SK-N-SH treated with all-trans-retinoic acid at 6 μM for 48 hours (cell line): Measurements from ENCODE around the gene EPHA6.

Experiments used
- BACH2 ChIP-seq: fragments of 250-450 bp; sonication (Bioruptor Pico); IDR thresholded peaks from 2 replicates; pipeline ENCODE4 v1.9.0; 2021; ENCODE audit warnings: mild to moderate bottlenecking, borderline replicate concordance
- CREB5 ChIP-seq: fragments of 250-450 bp; sonication (Bioruptor Pico); IDR thresholded peaks from 2 replicates; pipeline ENCODE4 v1.5.1; 2020; ENCODE audit warnings: low read depth, mild to moderate bottlenecking, moderate library complexity
- CSDC2 ChIP-seq: fragments of 250-450 bp; sonication (Bioruptor Pico); IDR thresholded peaks from 2 replicates; pipeline ENCODE4 v1.5.0; 2020; ENCODE audit warnings: mild to moderate bottlenecking, moderate library complexity
- ESRRG ChIP-seq: fragments of 250-450 bp; sonication (Bioruptor Pico); IDR thresholded peaks from 2 replicates; pipeline ENCODE4 v1.6.1; 2021; ENCODE audit warnings: mild to moderate bottlenecking
- GLIS3 ChIP-seq: fragments of 250-450 bp; sonication (Bioruptor Pico); IDR thresholded peaks from 2 replicates; pipeline ENCODE4 v1.5.0; 2020; ENCODE audit warnings: mild to moderate bottlenecking, moderate library complexity
- ISL1 ChIP-seq: fragments of 250-450 bp; sonication (Bioruptor Pico); IDR thresholded peaks from 2 replicates; pipeline ENCODE4 v2.1.2; 2022; ENCODE audit warnings: mild to moderate bottlenecking, moderate library complexity
- RARB ChIP-seq: fragments of 250-450 bp; sonication (Bioruptor Pico); IDR thresholded peaks from 2 replicates; pipeline ENCODE4 v1.8.0; 2021; ENCODE audit warnings: mild to moderate bottlenecking, moderate library complexity
- TOX ChIP-seq: fragments of 250-450 bp; sonication (Bioruptor Pico); IDR thresholded peaks from 2 replicates; pipeline ENCODE4 v1.8.0; 2021; ENCODE audit warnings: mild to moderate bottlenecking, moderate library complexity, borderline replicate concordance
- ZFP3 ChIP-seq: fragments of 250-450 bp; sonication (Bioruptor Pico); IDR thresholded peaks from 2 replicates; pipeline ENCODE4 v1.5.0; 2020; ENCODE audit warnings: mild to moderate bottlenecking, moderate library complexity
- ZFP30 ChIP-seq: fragments of 450-650 bp; formaldehyde crosslinking; IDR thresholded peaks from 2 replicates; pipeline ENCODE4 v1.5.0; 2022; ENCODE audit warnings: mild to moderate bottlenecking, moderate library complexity
- TF ChIP-seq, protein P1 (sequence below): fragments of 250-450 bp; sonication (Bioruptor Pico); IDR thresholded peaks from 2 replicates; pipeline ENCODE4 v1.8.0; 2021; ENCODE audit warnings: low read depth, mild to moderate bottlenecking, moderate library complexity, borderline replicate concordance
- TF ChIP-seq, protein P2 (sequence below): fragments of 250-450 bp; sonication (Bioruptor Pico); IDR thresholded peaks from 2 replicates; pipeline ENCODE4 v1.8.0; 2020; ENCODE audit warnings: mild to moderate bottlenecking, moderate library complexity, borderline replicate concordance
- TF ChIP-seq, protein P3 (sequence below): fragments of 250-450 bp; sonication (Bioruptor Pico); IDR thresholded peaks from 2 replicates; pipeline ENCODE4 v1.5.1; 2021; ENCODE audit warnings: mild to moderate bottlenecking, moderate library complexity

GRCh38 chr3:96831175-96831574 lies 16.8 kb downstream of the EPHA6 start:
- TF ChIP-seq, protein P1, sequence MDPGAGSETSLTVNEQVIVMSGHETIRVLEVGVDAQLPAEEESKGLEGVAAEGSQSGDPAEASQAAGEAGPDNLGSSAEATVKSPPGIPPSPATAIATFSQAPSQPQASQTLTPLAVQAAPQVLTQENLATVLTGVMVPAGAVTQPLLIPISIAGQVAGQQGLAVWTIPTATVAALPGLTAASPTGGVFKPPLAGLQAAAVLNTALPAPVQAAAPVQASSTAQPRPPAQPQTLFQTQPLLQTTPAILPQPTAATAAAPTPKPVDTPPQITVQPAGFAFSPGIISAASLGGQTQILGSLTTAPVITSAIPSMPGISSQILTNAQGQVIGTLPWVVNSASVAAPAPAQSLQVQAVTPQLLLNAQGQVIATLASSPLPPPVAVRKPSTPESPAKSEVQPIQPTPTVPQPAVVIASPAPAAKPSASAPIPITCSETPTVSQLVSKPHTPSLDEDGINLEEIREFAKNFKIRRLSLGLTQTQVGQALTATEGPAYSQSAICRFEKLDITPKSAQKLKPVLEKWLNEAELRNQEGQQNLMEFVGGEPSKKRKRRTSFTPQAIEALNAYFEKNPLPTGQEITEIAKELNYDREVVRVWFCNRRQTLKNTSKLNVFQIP (CRISPR knock-in tag): no peak
- TF ChIP-seq, protein P2, sequence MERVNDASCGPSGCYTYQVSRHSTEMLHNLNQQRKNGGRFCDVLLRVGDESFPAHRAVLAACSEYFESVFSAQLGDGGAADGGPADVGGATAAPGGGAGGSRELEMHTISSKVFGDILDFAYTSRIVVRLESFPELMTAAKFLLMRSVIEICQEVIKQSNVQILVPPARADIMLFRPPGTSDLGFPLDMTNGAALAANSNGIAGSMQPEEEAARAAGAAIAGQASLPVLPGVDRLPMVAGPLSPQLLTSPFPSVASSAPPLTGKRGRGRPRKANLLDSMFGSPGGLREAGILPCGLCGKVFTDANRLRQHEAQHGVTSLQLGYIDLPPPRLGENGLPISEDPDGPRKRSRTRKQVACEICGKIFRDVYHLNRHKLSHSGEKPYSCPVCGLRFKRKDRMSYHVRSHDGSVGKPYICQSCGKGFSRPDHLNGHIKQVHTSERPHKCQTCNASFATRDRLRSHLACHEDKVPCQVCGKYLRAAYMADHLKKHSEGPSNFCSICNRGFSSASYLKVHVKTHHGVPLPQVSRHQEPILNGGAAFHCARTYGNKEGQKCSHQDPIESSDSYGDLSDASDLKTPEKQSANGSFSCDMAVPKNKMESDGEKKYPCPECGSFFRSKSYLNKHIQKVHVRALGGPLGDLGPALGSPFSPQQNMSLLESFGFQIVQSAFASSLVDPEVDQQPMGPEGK (CRISPR knock-in tag): no peak
- TF ChIP-seq CSDC2 (CRISPR knock-in tag): no peak
- no peak for TF ChIP-seq CREB5 (CRISPR knock-in tag)
- no peak for TF ChIP-seq ISL1
- no peak for TF ChIP-seq ZFP3
- no peak for TF ChIP-seq RARB
- TF ChIP-seq, protein P3, sequence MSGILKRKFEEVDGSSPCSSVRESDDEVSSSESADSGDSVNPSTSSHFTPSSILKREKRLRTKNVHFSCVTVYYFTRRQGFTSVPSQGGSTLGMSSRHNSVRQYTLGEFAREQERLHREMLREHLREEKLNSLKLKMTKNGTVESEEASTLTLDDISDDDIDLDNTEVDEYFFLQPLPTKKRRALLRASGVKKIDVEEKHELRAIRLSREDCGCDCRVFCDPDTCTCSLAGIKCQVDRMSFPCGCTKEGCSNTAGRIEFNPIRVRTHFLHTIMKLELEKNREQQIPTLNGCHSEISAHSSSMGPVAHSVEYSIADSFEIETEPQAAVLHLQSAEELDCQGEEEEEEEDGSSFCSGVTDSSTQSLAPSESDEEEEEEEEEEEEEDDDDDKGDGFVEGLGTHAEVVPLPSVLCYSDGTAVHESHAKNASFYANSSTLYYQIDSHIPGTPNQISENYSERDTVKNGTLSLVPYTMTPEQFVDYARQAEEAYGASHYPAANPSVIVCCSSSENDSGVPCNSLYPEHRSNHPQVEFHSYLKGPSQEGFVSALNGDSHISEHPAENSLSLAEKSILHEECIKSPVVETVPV (CRISPR knock-in tag): no peak
- no peak for TF ChIP-seq ESRRG (CRISPR knock-in tag)
- TF ChIP-seq TOX (CRISPR knock-in tag): no peak
- TF ChIP-seq GLIS3: no peak
- no peak for TF ChIP-seq BACH2 (CRISPR knock-in tag)
- TF ChIP-seq ZFP30 (CRISPR knock-in tag): no peak
